ENCODE data around the gene TRDN.
"Not testable (repeated sequence)": the region's sequence is repeated elsewhere in the genome, so short reads cannot be mapped to it uniquely, and the experiment has no call there.

TRDN gene

GRCh38 chr6:123629258-123629941, 7.3 kb downstream of the TRDN start:
- no peak for DNase-seq

- no peak for DNase-seq
Observed at GRCh38 chr6:123625696-123626095, 11.1 kb downstream of the TRDN start.

GRCh38 chr6:123622780-123623179, 14.0 kb downstream of the TRDN start:
- no peak for DNase-seq

GRCh38 chr6:123619156-123619555, 17.6 kb downstream of the TRDN start:
- no peak for DNase-seq

- DNase-seq, result no peak
Observed at GRCh38 chr6:123616942-123617341, 19.8 kb downstream of the TRDN start.

- DNase-seq, result no peak
Observed at GRCh38 chr6:123616016-123616415, 20.7 kb downstream of the TRDN start.

GRCh38 chr6:123610779-123611178, 26.0 kb downstream of the TRDN start:
- DNase-seq, result no peak

GRCh38 chr6:123604067-123604466, 32.7 kb downstream of the TRDN start:
- no peak for DNase-seq

- DNase-seq, result no peak
Observed at GRCh38 chr6:123598011-123598410, 38.7 kb downstream of the TRDN start.

- no peak for DNase-seq
Observed at GRCh38 chr6:123594776-123595175, 42.0 kb downstream of the TRDN start.

GRCh38 chr6:123592426-123592825, 44.3 kb downstream of the TRDN start:
- DNase-seq, result no peak

- DNase-seq, result no peak
Observed at GRCh38 chr6:123589973-123590372, 46.8 kb downstream of the TRDN start.

GRCh38 chr6:123589317-123589716, 47.4 kb downstream of the TRDN start:
- DNase-seq, result no peak

- DNase-seq, result no peak
Observed at GRCh38 chr6:123588546-123588895, 48.2 kb downstream of the TRDN start.

- no peak for DNase-seq
Observed at GRCh38 chr6:123587838-123588545, 48.8 kb downstream of the TRDN start.

GRCh38 chr6:123587407-123587806, 49.3 kb downstream of the TRDN start:
- not testable (repeated sequence) for DNase-seq

GRCh38 chr6:123580331-123580730, 56.4 kb downstream of the TRDN start:
- no peak for DNase-seq

GRCh38 chr6:123575188-123575587, 61.6 kb downstream of the TRDN start:
- DNase-seq, result no peak

- no peak for DNase-seq
Observed at GRCh38 chr6:123570813-123571684, 65.7 kb downstream of the TRDN start.

GRCh38 chr6:123569575-123569974, 67.2 kb downstream of the TRDN start:
- no peak for DNase-seq

GRCh38 chr6:123565529-123565928, 71.2 kb downstream of the TRDN start:
- no peak for DNase-seq

GRCh38 chr6:123564361-123564760, 72.4 kb downstream of the TRDN start:
- DNase-seq, result no peak

GRCh38 chr6:123562677-123563076, 74.1 kb downstream of the TRDN start:
- no peak for DNase-seq

- DNase-seq, result no peak
Observed at GRCh38 chr6:123562264-123562663, 74.5 kb downstream of the TRDN start.

Data from T-helper 1 cell (primary cell).